H1 (cell line): Measurements from ENCODE around the gene RNF183. TPM values are rescaled to one million over a fixed set of nuclear protein-coding genes. Genes with fewer than 3 reads are reported as not detected.

Experiments used
- CTCF ChIA-PET: fragments of 300-600 bp; sonication (Branson Sonifier 250); formaldehyde crosslinking; loops from one replicate; lab custom pipeline; 2021; ENCODE audit not compliant: partially characterized antibody; lab: Charles Lee
- POLR2A ChIA-PET: fragments of 300-600 bp; sonication (Branson Sonifier 250); formaldehyde crosslinking; loops from one replicate; lab custom pipeline; 2021; ENCODE audit warnings: inconsistent platforms; ENCODE audit not compliant: partially characterized antibody; lab: Charles Lee
- DNase-seq, 2 experiments: peaks; one replicate each; pipeline versions ENCODE4 v3.0.0 to v3.0.0-alpha.2; 2010 to 2022; ENCODE audit warnings: low spot score in 2 of 2, low read depth in 1 of 2, mixed read lengths in 1 of 2
- FAIRE-seq: peaks from 2 replicates; lab custom pipeline; 2011; peaks lifted over from hg19 to GRCh38; lab: Jason Lieb, UNC
- H2AFZ ChIP-seq: 2 replicates; pipeline ENCODE4 v1.8.1; 2012; ENCODE audit warnings: low read length, inconsistent platforms
- H2AK5ac ChIP-seq: 2 replicates; pipeline ENCODE4 v1.6.1; 2013; ENCODE audit warnings: low read depth, low read length
- H2BK120ac ChIP-seq: replicated peaks from 2 replicates; pipeline ENCODE3; 2013; ENCODE audit warnings: low read depth, low read length, inconsistent platforms
- H2BK12ac ChIP-seq: 2 replicates; pipeline ENCODE4 v1.6.1; 2013; ENCODE audit warnings: low read depth, low read length
- H2BK15ac ChIP-seq: 2 replicates; pipeline ENCODE4 v1.6.1; 2013; ENCODE audit warnings: low read length
- H2BK20ac ChIP-seq: 2 replicates; pipeline ENCODE4 v1.6.1; 2013; ENCODE audit warnings: low read length
- H2BK5ac ChIP-seq: 2 replicates; pipeline ENCODE4 v1.6.1; 2013; ENCODE audit warnings: low read depth, low read length
- H3K14ac ChIP-seq: 2 replicates; pipeline ENCODE4 v1.6.1; 2013; ENCODE audit warnings: inconsistent platforms; ENCODE audit not compliant: insufficient read length
- H3K18ac ChIP-seq: 2 replicates; pipeline ENCODE4 v1.6.1; 2013; ENCODE audit warnings: low read length; ENCODE audit errors: extremely low read depth
- H3K23ac ChIP-seq: 2 replicates; pipeline ENCODE4 v1.6.1; 2013; ENCODE audit warnings: inconsistent platforms; ENCODE audit not compliant: insufficient read length
- H3K23me2 ChIP-seq: 2 replicates; pipeline ENCODE4 v1.6.1; 2013; ENCODE audit warnings: low read depth, low read length
- H3K27ac ChIP-seq: 2 replicates; pipeline ENCODE4 v1.6.1; 2011; ENCODE audit warnings: low read depth, low read length, inconsistent platforms
- H3K27me3 ChIP-seq, 4 experiments: replicated peaks in 1 of 4; 1 replicate in 1 of 4; 2 replicates in 3 of 4; pipeline versions ENCODE4 v1.6.1 to v1.8.1; 2011 to 2013; ENCODE audit warnings: low read length in 3 of 4, mild to moderate bottlenecking in 3 of 4, inconsistent platforms in 2 of 4, mixed read lengths in 2 of 4, moderate library complexity in 1 of 4; ENCODE audit not compliant: control insufficient read depth in 3 of 4, insufficient read depth in 3 of 4; ENCODE audit errors: extremely low read depth in 1 of 4
- H3K36me3 ChIP-seq, 4 experiments: 2 replicates each; pipeline versions ENCODE4 v1.6.1 to v1.8.1; 2011 to 2013; ENCODE audit warnings: mild to moderate bottlenecking in 4 of 4, low read length in 3 of 4, moderate library complexity in 2 of 4, control low read depth in 1 of 4, inconsistent platforms in 1 of 4; ENCODE audit not compliant: insufficient read depth in 4 of 4, control insufficient read depth in 2 of 4
- H3K4ac ChIP-seq: replicated peaks from 2 replicates; pipeline ENCODE3; 2013; ENCODE audit warnings: low read length, low read depth, mixed read lengths, inconsistent platforms; ENCODE audit not compliant: insufficient read length
- H3K4me1 ChIP-seq, 4 experiments: replicated peaks in 1 of 4; 1 replicate in 1 of 4; 2 replicates in 3 of 4; pipeline versions ENCODE4 v1.6.1 to v1.8.1; 2011 to 2013; ENCODE audit warnings: low read length in 3 of 4, inconsistent platforms in 2 of 4, mixed read lengths in 1 of 4; ENCODE audit not compliant: insufficient read depth in 4 of 4, control insufficient read depth in 3 of 4
- H3K4me2 ChIP-seq, 2 experiments: 2 replicates each; pipeline versions ENCODE4 v1.6.1 to v1.8.1; 2011 to 2013; ENCODE audit warnings: low read depth in 2 of 2, low read length in 2 of 2, control low read depth in 1 of 2, inconsistent platforms in 1 of 2, mild to moderate bottlenecking in 1 of 2; ENCODE audit not compliant: insufficient read depth in 1 of 2
- H3K4me3 ChIP-seq, 4 experiments: fragments of 200-600, 300-600 bp in 1 of 4; sonication (generic), shearing (Covaris generic), sonication (Bioruptor Twin) in 1 of 4; 2 replicates each; pipeline versions ENCODE4 v1.5.1 to v1.8.1; 2011 to 2016; ENCODE audit warnings: low read length in 4 of 4, low read depth in 3 of 4, control low read depth in 2 of 4, inconsistent platforms in 2 of 4, mild to moderate bottlenecking in 2 of 4, mixed read lengths in 1 of 4, moderate library complexity in 1 of 4; ENCODE audit not compliant: insufficient read depth in 2 of 4; ENCODE audit errors: extremely low read depth in 1 of 4
- H3K56ac ChIP-seq: replicated peaks from 2 replicates; pipeline ENCODE3; 2013; ENCODE audit warnings: low read depth, mild to moderate bottlenecking, mixed read lengths, low read length, inconsistent platforms; ENCODE audit not compliant: insufficient read length
- H3K79me1 ChIP-seq: 2 replicates; pipeline ENCODE4 v1.6.1; 2013; ENCODE audit warnings: low read depth, low read length, control low read depth
- H3K79me2 ChIP-seq, 2 experiments: 2 replicates each; pipeline versions ENCODE4 v1.6.1 to v1.8.1; 2012 to 2013; ENCODE audit warnings: low read length in 2 of 2, mild to moderate bottlenecking in 2 of 2, inconsistent platforms in 1 of 2; ENCODE audit not compliant: insufficient read depth in 2 of 2, control insufficient read depth in 1 of 2
- H3K9ac ChIP-seq, 4 experiments: replicated peaks in 1 of 4; 1 replicate in 1 of 4; 2 replicates in 3 of 4; pipeline versions ENCODE4 v1.6.1 to v1.8.1; 2011 to 2013; ENCODE audit warnings: low read depth in 3 of 4, low read length in 3 of 4, control low read depth in 2 of 4, mild to moderate bottlenecking in 2 of 4, moderate library complexity in 2 of 4, inconsistent platforms in 1 of 4; ENCODE audit errors: extremely low read depth in 1 of 4
- H3K9me3 ChIP-seq, 2 experiments: 2 replicates each; pipeline versions ENCODE4 v1.6.1 to v1.8.1; 2012 to 2013; ENCODE audit warnings: mild to moderate bottlenecking in 2 of 2, moderate library complexity in 2 of 2, control low read depth in 1 of 2, inconsistent platforms in 1 of 2, low read depth in 1 of 2, low read length in 1 of 2, mixed read lengths in 1 of 2; ENCODE audit not compliant: insufficient read depth in 2 of 2
- H4K20me1 ChIP-seq, 2 experiments: replicated peaks in 1 of 2; 2 replicates each; pipeline versions ENCODE3 to v1.8.1; 2011 to 2013; ENCODE audit warnings: inconsistent platforms in 2 of 2, low read length in 2 of 2, mild to moderate bottlenecking in 1 of 2; ENCODE audit not compliant: insufficient read depth in 2 of 2, control insufficient read depth in 1 of 2
- H4K5ac ChIP-seq: 2 replicates; pipeline ENCODE4 v1.6.1; 2013; ENCODE audit warnings: low read length, low read depth, mixed read lengths, inconsistent platforms; ENCODE audit not compliant: insufficient read length
- H4K8ac ChIP-seq: 2 replicates; pipeline ENCODE4 v1.8.0; 2013; ENCODE audit warnings: mild to moderate bottlenecking, moderate library complexity, low read length, inconsistent platforms; ENCODE audit not compliant: insufficient read depth; ENCODE audit errors: extremely low read depth
- H4K91ac ChIP-seq: replicated peaks from 2 replicates; pipeline ENCODE3; 2013; ENCODE audit warnings: low read length, mixed read lengths, inconsistent platforms; ENCODE audit not compliant: insufficient read length
- CEBPB ChIP-seq: IDR thresholded peaks from 2 replicates; pipeline ENCODE4 v1.6.1; 2012; ENCODE audit warnings: low read depth, low read length
- EZH2 ChIP-seq: fragments of 200-600 bp; sonication (generic); IDR thresholded peaks from 2 replicates; pipeline ENCODE4 v1.7.1; 2012; ENCODE audit warnings: low read depth, mild to moderate bottlenecking, moderate library complexity, low read length, inconsistent platforms; ENCODE audit not compliant: severe bottlenecking
- JUND ChIP-seq: IDR thresholded peaks from 2 replicates; pipeline ENCODE4 v1.6.1; 2011; ENCODE audit warnings: mild to moderate bottlenecking, improper control_type of control experiment, low read length
- NANOG ChIP-seq: IDR thresholded peaks from 2 replicates; pipeline ENCODE4 v1.6.1; 2011; ENCODE audit warnings: low read length, low read depth, mild to moderate bottlenecking, inconsistent platforms; ENCODE audit not compliant: insufficient read depth, poor library complexity, severe bottlenecking
- WGBS, 2 experiments: shearing (Covaris generic) in 1 of 2; methylation state at CpG; one replicate each; pipeline versions ENCODE4 v1.1.6 to v1.1.7; 2013 to 2015; ENCODE audit warnings: low lambda C conversion rate in 2 of 2, mixed read lengths in 2 of 2, inconsistent platforms in 1 of 2, low coverage in 1 of 2, missing lambda C conversion rate in 1 of 2; ENCODE audit not compliant: insufficient replicate concordance in 2 of 2, insufficient coverage in 1 of 2, insufficient read length in 1 of 2; ENCODE audit errors: extremely low coverage in 1 of 2, missing lambda C conversion rate in 1 of 2; 5-methylcytosine and 5-hydroxymethylcytosine counted together
- polyA plus RNA-seq, 7 experiments: library from polyadenylated mRNA; depleted of rRNA in 3 of 7; stranded (reverse) in 5 of 7; unstranded in 2 of 7; fragments of >200 nt in 5 of 7; fragments of 200-250 nt in 2 of 7; gene quantifications; 1 replicate in 5 of 7; 2 replicates in 1 of 7; 4 replicates in 1 of 7; pipeline versions ENCODE4 v1.2.1 to v1.2.3, GENCODE V29; 2011 to 2013; ENCODE audit warnings: missing spikeins in 2 of 7, mixed read lengths in 2 of 7
- total RNA-seq: library from RNA; stranded (reverse); fragmentation: NEBNext Ultra II Directional; extraction: Animal tissue kit (Norgen Biotek cat#: 25700); gene quantifications from 2 replicates; pipeline ENCODE4 v1.2.1, GENCODE V29; 2021

The RNF183 gene
- total and polyA plus RNA-seq, 2 of the 8 experiments (the other 6 are each of a cell fraction or from before 2014, with no cell fraction given), result 0.15 TPM; not detected in 1

DNA sequence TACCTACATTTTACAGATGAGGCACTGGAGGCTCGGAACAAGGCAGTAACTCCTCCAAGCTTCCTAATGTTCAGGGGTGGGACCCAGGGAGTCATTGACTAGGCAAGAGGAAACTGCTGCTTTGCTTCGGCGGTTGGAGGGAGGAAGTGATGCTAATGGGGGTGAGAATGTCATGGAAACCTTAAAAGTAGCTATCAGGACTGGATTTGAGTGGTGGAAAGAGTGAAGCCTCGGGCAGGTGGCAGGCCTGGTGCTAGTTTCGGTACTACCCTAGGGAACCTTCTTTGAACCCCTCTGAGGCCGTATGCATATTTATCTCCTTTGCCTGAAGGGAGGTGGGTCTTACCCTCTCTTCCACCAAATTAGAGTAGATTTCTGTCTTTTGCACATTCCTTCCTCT lies 47.8 kb upstream of the RNF183 start:
- no peak overlapping the region for H2BK120ac ChIP-seq
- no peak overlapping the region for H3K23ac ChIP-seq
- H3K79me1 ChIP-seq, result no peaks in the 10 kb centered on the region; the same call in none of the 2 replicates
- H2BK15ac ChIP-seq, result no peak overlapping the region
- H3K14ac ChIP-seq, result no peak overlapping the region
- no peak overlapping the region for H2AK5ac ChIP-seq
- no peaks in the 10 kb centered on the region for H3K79me2 ChIP-seq
- ChIA-PET CTCF (interaction anchor here (0.9 to 4.0 kb wide), 11 partner anchors 8 to 731 kb away, joined by 3 to 12 read pairs (median 4); partner anchors contain the start of genes CDC26, PRPF4 and WDR31), POLR2A (interaction anchor here (0.8 to 2.8 kb wide), 9 partner anchors 9 to 59 kb away, joined by 3 to 11 read pairs (median 4); partner anchors contain the start of genes C9orf43, HDHD3, POLE3 and WDR31)
- H3K4ac ChIP-seq, result no peak overlapping the region
- H3K27ac ChIP-seq, result no peak overlapping the region
- H3K4me3 ChIP-seq, result no peak overlapping the region
- H2BK20ac ChIP-seq, result no peak overlapping the region
- peaks cover 11% of the 10 kb centered on the region; the same call in 1 of the 2 replicates for H3K23me2 ChIP-seq
- peaks cover 0 to 14% (median 2%) of the 10 kb centered on the region in 4 experiments; a peak in 5 of 7 replicates for H3K27me3 ChIP-seq
- no peak overlapping the region for H3K56ac ChIP-seq
- peak overlapping the region in 1 of 2 experiments; percentile 86; a peak in 2 of 4 replicates for H3K4me2 ChIP-seq
- no peak for FAIRE-seq
- no peaks in the 10 kb centered on the region for H3K9me3 ChIP-seq
- peaks cover 5 to 14% (median 10%) of the 10 kb centered on the region in 4 experiments for H3K4me1 ChIP-seq
- no peak for DNase-seq
- TF ChIP-seq CEBPB (no peak), JUND (no peak), NANOG (no peak), EZH2 (no peak)
- no peaks in the 10 kb centered on the region for H3K36me3 ChIP-seq
- no peak overlapping the region for H2BK5ac ChIP-seq
- no peak overlapping the region for H3K9ac ChIP-seq
- H4K5ac ChIP-seq, result no peak overlapping the region
- H2BK12ac ChIP-seq, result no peak overlapping the region
- no peak overlapping the region for H3K18ac ChIP-seq
- no peak overlapping the region for H2AFZ ChIP-seq
- peaks cover 0 to 2% of the 10 kb centered on the region in 2 experiments for H4K20me1 ChIP-seq
- no peak overlapping the region for H4K8ac ChIP-seq
- WGBS, 2 experiments, result 84% methylated on average over 6 of the region's 6 CpGs; no CpG with 5 or more reads in 1 of the 2 experiments
- H4K91ac ChIP-seq, result no peak overlapping the region
